ENCODE data around the gene SLC9B1.

SLC9B1 gene

GRCh38 chr4:103019308-103020124, at the start of gene SLC9B1:
Gene SLC9B1 (minus strand): TSS chr4:103019705. CDS start chr4:102991711, 27,994 bp downstream.
- DNase-seq: peak; percentile 71 to 83

- DNase-seq: no peak
These were observed 48.5 kb upstream of the SLC9B1 start for GRCh38 chr4:103067841-103068547.

GRCh38 chr4:103060453-103061148, 41.1 kb upstream of the SLC9B1 start:
- no peak for DNase-seq

GRCh38 chr4:103054030-103054429, 34.5 kb upstream of the SLC9B1 start:
- DNase-seq: no peak

GRCh38 chr4:103052779-103053178, 33.3 kb upstream of the SLC9B1 start:
- no peak for DNase-seq

GRCh38 chr4:103052145-103052544, 32.6 kb upstream of the SLC9B1 start:
- no peak for DNase-seq

DNA sequence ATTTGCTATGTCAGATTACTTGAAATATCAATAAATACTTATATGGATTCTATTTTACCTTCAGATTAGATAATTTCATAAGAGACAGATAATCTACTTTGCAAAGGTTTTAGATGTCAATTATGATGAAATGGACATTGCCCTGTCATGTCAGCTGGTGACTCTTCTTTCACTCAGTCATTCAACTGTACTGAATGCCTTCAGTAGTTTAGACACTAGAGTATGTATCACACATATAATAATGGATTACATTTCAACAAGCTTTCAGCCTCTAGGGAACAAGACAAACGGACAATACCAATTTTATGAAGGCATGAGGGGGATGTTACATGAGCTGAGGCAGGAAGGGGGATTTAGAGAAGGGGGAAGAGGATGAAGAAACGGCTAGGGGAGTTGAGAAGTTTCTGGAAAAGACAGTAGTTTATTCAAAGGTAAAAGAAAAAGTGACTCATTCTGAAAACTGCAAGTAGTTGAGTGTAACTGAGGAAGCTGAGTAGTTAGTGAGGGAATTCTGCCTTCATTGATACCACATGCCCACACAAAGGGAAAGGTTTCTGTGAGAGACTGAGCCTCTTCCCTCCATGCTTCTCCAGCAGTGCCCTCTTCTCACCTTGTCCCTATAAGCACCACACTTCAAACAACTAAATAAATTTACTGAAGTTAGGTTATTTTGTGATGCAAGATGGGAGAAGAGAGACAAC, 31.4 kb upstream of the SLC9B1 start:
- no peak for DNase-seq

GRCh38 chr4:103046416-103047290, 27.1 kb upstream of the SLC9B1 start:
- peak in 1 of 2 experiments; percentile 27 for DNase-seq

- no peak for DNase-seq
These were observed 24.7 kb upstream of the SLC9B1 start for GRCh38 chr4:103044183-103044582.

GRCh38 chr4:103036169-103036568, 16.7 kb upstream of the SLC9B1 start:
- no peak for DNase-seq

DNA sequence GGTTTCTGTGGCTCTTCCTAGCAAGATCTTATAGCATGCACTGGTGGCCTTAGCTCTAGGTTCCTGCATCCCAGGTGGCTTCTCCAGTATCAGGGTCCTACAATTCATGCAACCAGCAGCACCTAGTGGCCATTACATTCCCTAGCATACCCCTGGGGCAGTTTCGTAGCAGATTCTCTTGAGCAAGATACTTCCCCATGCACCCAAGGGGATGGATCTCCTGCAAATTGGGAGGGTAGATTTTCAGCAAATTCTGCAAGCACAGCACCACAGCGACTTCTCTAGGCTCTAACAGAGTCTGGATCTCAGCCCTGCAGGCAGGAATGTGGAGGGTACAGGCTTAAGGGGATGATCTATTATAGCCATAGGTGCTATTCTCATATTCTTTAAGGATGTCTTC, 13.1 kb upstream of the SLC9B1 start:
- peak in 1 of 2 experiments; percentile 21 for DNase-seq

- no peak for DNase-seq
These were observed 11.3 kb upstream of the SLC9B1 start for GRCh38 chr4:103030791-103031190.

DNA sequence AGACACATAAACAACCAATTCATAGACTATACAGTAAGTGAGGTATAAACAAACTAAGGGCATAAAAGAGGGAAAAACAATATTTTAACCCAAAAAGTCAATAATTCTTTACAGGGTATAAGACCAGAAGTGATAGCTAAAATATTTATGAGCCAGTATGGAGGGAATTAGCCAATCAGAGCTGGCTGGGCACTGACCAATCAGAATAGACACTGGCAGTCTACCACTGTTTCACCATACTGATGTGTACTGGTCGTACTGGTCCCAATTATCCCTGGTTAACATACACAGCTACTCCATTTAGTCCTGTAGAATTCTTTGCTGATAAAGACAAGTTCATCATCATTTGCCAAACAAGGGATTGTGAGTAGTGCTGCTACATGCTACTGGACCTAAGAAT, 9.8 kb upstream of the SLC9B1 start:
- no peak for DNase-seq

DNA sequence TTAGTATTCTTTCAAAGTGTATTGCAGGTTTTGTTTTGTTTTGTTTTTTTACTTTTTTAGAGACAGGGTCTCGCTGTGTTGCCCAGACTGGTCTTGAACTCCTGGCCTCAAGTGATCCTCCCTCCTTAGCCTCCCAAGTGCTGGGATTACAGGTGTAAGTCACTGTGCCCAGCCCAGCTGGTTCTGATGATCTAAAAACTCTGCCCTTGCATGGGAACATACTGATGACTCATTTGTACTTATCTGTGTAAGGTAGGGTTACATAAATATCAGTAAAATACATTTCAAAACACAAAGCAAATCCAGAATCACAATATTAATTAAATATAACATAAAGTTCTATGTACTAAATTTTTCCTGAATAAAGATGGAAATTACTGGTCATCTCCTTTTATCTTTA, 7.4 kb upstream of the SLC9B1 start:
- DNase-seq: no peak

GRCh38 chr4:103024996-103025395, 5.5 kb upstream of the SLC9B1 start:
- DNase-seq: no peak

- no peak for DNase-seq
These were observed 1.6 kb upstream of the SLC9B1 start for GRCh38 chr4:103021120-103021519.

GRCh38 chr4:103018391-103019307, 856 bp downstream of the SLC9B1 start:
- peak in 1 of 2 experiments; percentile 25 for DNase-seq

DNA sequence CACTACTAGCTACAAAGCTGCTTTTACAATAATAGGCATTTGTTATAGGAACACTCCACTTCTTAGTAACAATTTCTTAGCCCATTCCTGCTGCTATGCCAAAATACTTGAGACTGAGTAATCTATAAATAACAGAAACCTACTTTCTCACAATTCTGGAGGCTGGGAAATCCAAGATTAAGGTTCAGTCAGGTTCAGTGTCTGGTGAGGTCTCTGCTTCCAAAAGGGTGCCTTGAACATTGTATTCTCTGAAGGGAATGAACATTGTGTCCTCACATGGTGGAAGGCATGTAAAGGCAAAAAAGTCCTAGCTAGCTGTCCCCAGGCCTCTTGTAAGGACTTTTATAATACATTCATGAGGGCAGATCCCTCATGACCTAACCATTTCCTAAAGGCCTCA, 7.0 kb downstream of the SLC9B1 start:
- DNase-seq: no peak

DNA sequence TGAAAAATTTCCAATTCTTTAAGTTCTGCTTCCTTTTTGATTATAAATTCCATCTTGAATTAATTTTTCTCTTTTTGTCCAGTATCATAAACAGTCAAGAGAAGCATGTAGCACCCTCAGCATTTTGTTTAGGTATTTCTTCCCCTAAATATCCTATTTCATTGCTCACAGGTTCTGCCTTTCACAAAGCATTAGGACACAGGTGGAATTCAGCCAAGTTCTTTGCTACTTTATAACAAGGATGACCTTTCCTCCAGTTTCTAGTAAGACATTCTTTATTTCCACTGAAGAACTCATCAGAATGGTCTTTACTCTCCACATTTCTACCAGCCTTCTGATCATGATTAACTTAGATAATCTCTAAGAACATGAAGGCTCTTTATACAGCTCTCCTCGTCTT, 7.4 kb downstream of the SLC9B1 start:
- no peak for DNase-seq

- no peak for DNase-seq
These were observed 8.0 kb downstream of the SLC9B1 start for GRCh38 chr4:103011378-103012025.

All from SW 1271 (cell line).